Right lobe of liver (tissue), 6 donors: ENCODE results near the gene BMP5. TPM values are rescaled to one million over a fixed set of nuclear protein-coding genes. Genes with fewer than 3 reads are reported as not detected.

Experiments used
- ATAC-seq, 4 donors: fragments of 200-7000 bp; cut with Tn5 transposase; one replicate each; pipeline ENCODE4 v1.9.1; 2020; ENCODE audit warnings: mild to moderate bottlenecking in 4 of 4, moderate library complexity in 4 of 4
- DNase-seq, 3 donors: peaks; one replicate each; pipeline ENCODE4 v3.0.0-alpha.2; 2020
- H3K27ac ChIP-seq, 3 donors: fragments of 200-600 bp; one replicate each; pipeline ENCODE4 v1.8.0; 2022
- H3K27me3 ChIP-seq, 2 donors: fragments of 200-600 bp; one replicate each; pipeline ENCODE4 v1.8.0; 2022
- H3K36me3 ChIP-seq, 4 donors: fragments of 200-600 bp; sonication (generic) in 1 of 4; one replicate each; pipeline versions ENCODE4 v1.5.1 to v1.8.0; 2017 to 2022; ENCODE audit warnings: control low read depth in 1 of 4
- H3K4me1 ChIP-seq, 4 donors: fragments of 200-600 bp; sonication (generic) in 1 of 4; one replicate each; pipeline versions ENCODE4 v1.5.1 to v1.8.0; 2017 to 2022; ENCODE audit warnings: control low read depth in 1 of 4
- H3K4me3 ChIP-seq, 3 donors: fragments of 200-600 bp; one replicate each; pipeline ENCODE4 v1.8.0; 2022
- H3K9me3 ChIP-seq, 4 donors: fragments of 200-600 bp; sonication (generic) in 1 of 4; one replicate each; pipeline versions ENCODE4 v1.5.1 to v1.8.0; 2017 to 2022; ENCODE audit warnings: control low read depth in 1 of 4
- POLR2A ChIP-seq: fragments of 450-650 bp; IDR thresholded peaks from one replicate; pipeline ENCODE4 v1.6.1; 2017; ENCODE audit warnings: antibody characterized with exemption, mild to moderate bottlenecking
- WGBS: methylation state at CpG from one replicate; pipeline ENCODE4 v1.1.6; 2018; ENCODE audit warnings: low coverage, low lambda C conversion rate; ENCODE audit not compliant: insufficient coverage; ENCODE audit errors: missing lambda C conversion rate; 5-methylcytosine and 5-hydroxymethylcytosine counted together
- intact Hi-C, 2 donors: fragments of 100-400 bp; cut with DNase I; formaldehyde crosslinking; loops; one replicate each; pipeline versions ENCODE4 v1.11.2 to v1.14.1; 2022
- total RNA-seq, 6 experiments: library from RNA; depleted of rRNA in 2 of 6; stranded (reverse); fragments of >200 nt in 2 of 6; fragmentation: NEBNext Ultra II Directional in 3 of 6; extraction: Animal tissue kit (Norgen Biotek cat#: 25700) in 3 of 6; gene quantifications; one replicate each; pipeline versions ENCODE4 v1.1.0 to v1.2.4, GENCODE V29; 2016 to 2023
- TF ChIP-seq, protein P1 (sequence below), 4 donors: fragments of 200-600 bp in 3 of 4; fragments of 450-650 bp in 1 of 4; IDR thresholded peaks; one replicate each; pipeline versions ENCODE4 v1.5.1 to v1.8.0; 2016 to 2022; ENCODE audit warnings: antibody characterized with exemption in 4 of 4, mild to moderate bottlenecking in 2 of 4
- donor health status: DM: no; HTN: yes; CAD: no.
- donor health status: DM: no; HTN: no; CAD: no.
- donor health status: DM: no; HTN: no; CAD: no.
- donor health status: DM: no; HTN: yes; CAD: no.
- donor health status: DM: no; HTN: yes; CAD: no.

The BMP5 gene
- total RNA-seq, 6 experiments from 2014 or later = 0.18 to 0.95 (median 0.49) TPM

DNA sequence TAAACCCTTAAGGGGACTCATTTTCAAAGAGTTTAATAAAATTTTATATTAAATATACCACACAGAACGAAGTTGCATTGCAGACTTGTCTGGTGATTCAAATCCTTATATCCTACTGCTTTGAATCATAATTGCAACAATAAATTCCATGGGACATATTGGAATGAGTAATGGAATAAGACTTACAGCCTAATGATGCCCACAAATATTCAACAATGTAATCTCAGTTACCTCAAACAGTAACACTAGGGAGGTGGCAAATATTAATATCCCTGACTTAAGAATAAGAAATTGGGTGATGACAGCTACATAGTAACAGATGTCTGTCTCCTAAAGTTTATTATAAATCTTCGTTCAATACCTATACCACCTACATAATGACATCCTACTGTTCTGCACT lies 52.6 kb downstream of the BMP5 start:
- 38% methylated on average over 2 of the region's 2 CpGs for WGBS

GRCh38 chr6:55822005-55822404 lies 53.4 kb downstream of the BMP5 start:
- 23% methylated on average over 2 of the region's 2 CpGs for WGBS
- H3K27ac ChIP-seq = no peak overlapping the region
- H3K4me3 ChIP-seq = no peak overlapping the region
- no peaks in the 10 kb centered on the region for H3K4me1 ChIP-seq
- intact Hi-C loops = no loop called here
- ATAC-seq (no peak), DNase-seq (no peak)
- H3K9me3 ChIP-seq = no peaks in the 10 kb centered on the region
- TF ChIP-seq, protein P1, sequence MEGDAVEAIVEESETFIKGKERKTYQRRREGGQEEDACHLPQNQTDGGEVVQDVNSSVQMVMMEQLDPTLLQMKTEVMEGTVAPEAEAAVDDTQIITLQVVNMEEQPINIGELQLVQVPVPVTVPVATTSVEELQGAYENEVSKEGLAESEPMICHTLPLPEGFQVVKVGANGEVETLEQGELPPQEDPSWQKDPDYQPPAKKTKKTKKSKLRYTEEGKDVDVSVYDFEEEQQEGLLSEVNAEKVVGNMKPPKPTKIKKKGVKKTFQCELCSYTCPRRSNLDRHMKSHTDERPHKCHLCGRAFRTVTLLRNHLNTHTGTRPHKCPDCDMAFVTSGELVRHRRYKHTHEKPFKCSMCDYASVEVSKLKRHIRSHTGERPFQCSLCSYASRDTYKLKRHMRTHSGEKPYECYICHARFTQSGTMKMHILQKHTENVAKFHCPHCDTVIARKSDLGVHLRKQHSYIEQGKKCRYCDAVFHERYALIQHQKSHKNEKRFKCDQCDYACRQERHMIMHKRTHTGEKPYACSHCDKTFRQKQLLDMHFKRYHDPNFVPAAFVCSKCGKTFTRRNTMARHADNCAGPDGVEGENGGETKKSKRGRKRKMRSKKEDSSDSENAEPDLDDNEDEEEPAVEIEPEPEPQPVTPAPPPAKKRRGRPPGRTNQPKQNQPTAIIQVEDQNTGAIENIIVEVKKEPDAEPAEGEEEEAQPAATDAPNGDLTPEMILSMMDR (IDR thresholded peaks at IDR 0.05) = no peak
- no peak for TF ChIP-seq POLR2A
- H3K27me3 ChIP-seq = no peaks in the 10 kb centered on the region
- H3K36me3 ChIP-seq = no peaks in the 10 kb centered on the region

More for the DNA sequence above, 52.6 kb downstream of the BMP5 start:
- H3K27me3 ChIP-seq = no peaks in the 10 kb centered on the region
- no peak overlapping the region for H3K4me3 ChIP-seq
- DNase-seq (no peak), ATAC-seq (no peak)
- H3K4me1 ChIP-seq = no peaks in the 10 kb centered on the region
- no peak overlapping the region for H3K27ac ChIP-seq
- H3K9me3 ChIP-seq = no peaks in the 10 kb centered on the region
- no peaks in the 10 kb centered on the region for H3K36me3 ChIP-seq
- no peak for TF ChIP-seq POLR2A
- TF ChIP-seq, protein P1 (IDR thresholded peaks at IDR 0.05) = no peak
- intact Hi-C loops = no loop called here

GRCh38 chr6:55820696-55821095 lies 54.7 kb downstream of the BMP5 start:
- TF ChIP-seq, protein P1 (IDR thresholded peaks at IDR 0.05) = no peak
- no peak for TF ChIP-seq POLR2A
- ATAC-seq = no peak
- WGBS = 17% methylated on average over 1 of the region's 1 CpG
- DNase-seq = no peak
- H3K9me3 ChIP-seq = no peaks in the 10 kb centered on the region
- H3K4me1 ChIP-seq = no peaks in the 10 kb centered on the region
- no peaks in the 10 kb centered on the region for H3K27me3 ChIP-seq
- H3K27ac ChIP-seq = no peak overlapping the region
- intact Hi-C loops = no loop called here
- H3K36me3 ChIP-seq = no peaks in the 10 kb centered on the region
- H3K4me3 ChIP-seq = no peak overlapping the region

GRCh38 chr6:55819811-55820210 lies 55.6 kb downstream of the BMP5 start:
- no peaks in the 10 kb centered on the region for H3K36me3 ChIP-seq
- TF ChIP-seq, protein P1 (IDR thresholded peaks at IDR 0.05) = no peak
- no peak for TF ChIP-seq POLR2A
- H3K27me3 ChIP-seq = no peaks in the 10 kb centered on the region
- intact Hi-C loops = no loop called here
- H3K4me3 ChIP-seq = no peak overlapping the region
- 51% methylated on average over 4 of the region's 4 CpGs for WGBS
- no peak overlapping the region for H3K27ac ChIP-seq
- ATAC-seq (no peak), DNase-seq (no peak)
- H3K9me3 ChIP-seq = no peaks in the 10 kb centered on the region
- H3K4me1 ChIP-seq = no peaks in the 10 kb centered on the region

DNA sequence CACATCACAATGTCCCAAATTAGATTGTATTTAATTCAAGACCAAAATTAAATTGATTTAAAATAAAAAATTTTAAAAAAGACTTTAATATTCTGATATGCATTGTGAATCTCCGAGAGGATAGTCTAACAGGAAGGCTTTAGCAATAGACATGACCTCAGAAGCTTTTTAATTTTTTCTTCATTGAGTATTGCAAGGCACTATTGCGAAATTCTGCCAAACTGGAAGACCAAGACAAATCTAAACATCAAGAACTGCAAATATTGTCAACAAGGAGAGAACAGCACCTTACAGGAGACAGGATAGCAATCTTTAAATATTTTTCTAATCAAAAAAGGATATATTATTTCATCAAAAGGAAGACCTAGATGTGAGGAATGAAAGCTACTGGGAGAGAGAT lies 56.9 kb downstream of the BMP5 start:
- no peak for ATAC-seq
- Histone ChIP-seq H3K27ac (no peak overlapping the region), H3K9me3 (no peaks in the 10 kb centered on the region), H3K36me3 (no peaks in the 10 kb centered on the region), H3K4me1 (no peaks in the 10 kb centered on the region), H3K27me3 (no peaks in the 10 kb centered on the region), H3K4me3 (no peak overlapping the region)
- no peak for TF ChIP-seq POLR2A
- intact Hi-C loops = no loop called here
- no peak for DNase-seq
- WGBS = 33% methylated on average over 2 of the region's 2 CpGs
